HepG2 (cell line): Measurements from ENCODE around the gene MLLT11. TPM values are rescaled to one million over a fixed set of nuclear protein-coding genes. Genes with fewer than 3 reads are reported as not detected.

Experiments used
- ATAC-seq: fragments of 200-7000 bp; cut with Tn5 transposase; 3 replicates; pipeline ENCODE4 v1.9.1; 2020; ENCODE audit warnings: mild to moderate bottlenecking, moderate library complexity
- BruUV-seq: library from RNA; stranded (reverse); fragments of 400-500 nt; replicated peaks from 2 replicates; lab custom pipeline; 2021; lab: Mats Ljungman, UMichigan
- CTCF ChIA-PET: fragments of 300-600 bp; formaldehyde crosslinking; extraction: SDS; loops from one replicate; lab custom pipeline; 2021; ENCODE audit warnings: low total read pairs, inconsistent platforms, low intra/inter-chr PET ratio; lab: Yijun Ruan, JAX
- POLR2A ChIA-PET: fragments of 350-600 bp; sonication (Branson Sonifier 250); formaldehyde crosslinking; loops from one replicate; lab custom pipeline; 2020; ENCODE audit warnings: antibody characterized with exemption, inconsistent platforms; lab: Yijun Ruan, JAX
- DNase-seq: peaks from one replicate; pipeline ENCODE4 v3.0.0-alpha.2; 2015; ENCODE audit warnings: low spot score
- FAIRE-seq: peaks from 3 replicates; lab custom pipeline; 2011; peaks lifted over from hg19 to GRCh38; lab: Jason Lieb, UNC
- H2AFZ ChIP-seq: one replicate; pipeline ENCODE4 v1.6.1; 2011; ENCODE audit warnings: low read length, inconsistent platforms
- H3K27ac ChIP-seq: fragments of 300-600 bp; 3 replicates; pipeline ENCODE4 v1.8.0; 2011; ENCODE audit warnings: mixed run types, mild to moderate bottlenecking, mixed read lengths, low read length, inconsistent platforms; ENCODE audit not compliant: insufficient read depth; ENCODE audit errors: extremely low read length
- H3K27me3 ChIP-seq, 2 experiments: fragments of 200-600 bp in 1 of 2; 2 replicates in 1 of 2; 3 replicates in 1 of 2; pipeline versions ENCODE4 v1.6.0 to v1.8.0; 2011; ENCODE audit warnings: low read length in 2 of 2, mild to moderate bottlenecking in 2 of 2, moderate library complexity in 2 of 2, inconsistent platforms in 1 of 2; ENCODE audit not compliant: insufficient read depth in 2 of 2, control insufficient read depth in 1 of 2
- H3K36me3 ChIP-seq, 2 experiments: fragments of 200-600 bp in 1 of 2; replicated peaks in 1 of 2; 2 replicates in 1 of 2; 3 replicates in 1 of 2; pipeline versions ENCODE4 v1.5.1 to v1.8.0; 2011; ENCODE audit warnings: low read length in 2 of 2, inconsistent platforms in 1 of 2; ENCODE audit not compliant: insufficient read depth in 2 of 2, control insufficient read depth in 1 of 2
- H3K4me1 ChIP-seq: 2 replicates; pipeline ENCODE4 v1.5.1; 2012; ENCODE audit warnings: low read length, inconsistent platforms; ENCODE audit not compliant: insufficient read depth
- H3K4me2 ChIP-seq: 2 replicates; pipeline ENCODE4 v1.6.0; 2011; ENCODE audit warnings: low read depth, low read length, inconsistent platforms
- H3K4me3 ChIP-seq, 3 experiments: fragments of 200-600 bp in 1 of 3; sonication (generic), shearing (Covaris generic) in 1 of 3; replicated peaks in 1 of 3; 2 replicates each; pipeline ENCODE4 v1.5.1; 2011 to 2016; ENCODE audit warnings: low read length in 3 of 3, inconsistent platforms in 2 of 3, low read depth in 2 of 3, mild to moderate bottlenecking in 2 of 3, control low read depth in 1 of 3, mixed read lengths in 1 of 3; ENCODE audit not compliant: insufficient read depth in 1 of 3
- H3K79me2 ChIP-seq: one replicate; pipeline ENCODE4 v1.6.1; 2011; ENCODE audit warnings: low read length, inconsistent platforms; ENCODE audit not compliant: insufficient read depth
- H3K9ac ChIP-seq: 2 replicates; pipeline ENCODE4 v1.6.0; 2011; ENCODE audit warnings: mild to moderate bottlenecking, low read depth, low read length, inconsistent platforms; ENCODE audit not compliant: insufficient read depth
- H3K9me3 ChIP-seq: 2 replicates; pipeline ENCODE4 v1.5.1; 2012; ENCODE audit warnings: mild to moderate bottlenecking, low read length
- H4K20me1 ChIP-seq: 2 replicates; pipeline ENCODE4 v1.6.0; 2011; ENCODE audit warnings: inconsistent platforms, mild to moderate bottlenecking, low read length, moderate library complexity; ENCODE audit not compliant: insufficient read depth
- ARNTL ChIP-seq: sonication (generic); formaldehyde crosslinking; IDR thresholded peaks from 2 replicates; pipeline ENCODE4 v1.4.0; 2020; ENCODE audit warnings: mild to moderate bottlenecking, missing genetic modification reagents
- ATF7 ChIP-seq, 2 experiments: fragments of 450-650 bp in 1 of 2; sonication (generic) in 1 of 2; formaldehyde crosslinking in 1 of 2; IDR thresholded peaks; 2 replicates each; pipeline versions ENCODE4 v1.4.0 to v1.6.1; 2016 to 2020; ENCODE audit warnings: antibody characterized with exemption in 1 of 2, mild to moderate bottlenecking in 1 of 2, missing genetic modification reagents in 1 of 2
- BCL6 ChIP-seq: IDR thresholded peaks from 2 replicates; pipeline ENCODE4 v1.6.1; 2016; ENCODE audit warnings: missing genetic modification reagents, missing compliant biosample characterization
- FOXA1 ChIP-seq, 2 experiments: fragments of 450-650 bp in 1 of 2; sonication (generic) in 1 of 2; formaldehyde crosslinking in 1 of 2; IDR thresholded peaks; 2 replicates each; pipeline versions ENCODE4 v1.4.0 to v1.6.1; 2016 to 2020; ENCODE audit warnings: missing genetic modification reagents in 1 of 2
- HCFC1 ChIP-seq: fragments of 150-350 bp; IDR thresholded peaks from 2 replicates; pipeline ENCODE4 v1.6.1; 2014; ENCODE audit warnings: low read depth, low read length
- HIVEP1 ChIP-seq: sonication (generic); formaldehyde crosslinking; IDR thresholded peaks from 2 replicates; pipeline ENCODE4 v1.4.0; 2020; ENCODE audit warnings: mild to moderate bottlenecking, missing genetic modification reagents
- KLF6 ChIP-seq: IDR thresholded peaks from 2 replicates; pipeline ENCODE4 v1.8.0; 2016; ENCODE audit warnings: missing biosample characterization, missing genetic modification reagents
- RELA ChIP-seq: sonication (generic); formaldehyde crosslinking; IDR thresholded peaks from 2 replicates; pipeline ENCODE4 v1.4.0; 2020; ENCODE audit warnings: missing genetic modification reagents
- RFXANK ChIP-seq: IDR thresholded peaks from 2 replicates; pipeline ENCODE4 v1.6.1; 2016
- RNF2 ChIP-seq: fragments of 450-650 bp; conservative IDR thresholded peaks from 2 replicates; pipeline ENCODE4 v1.6.1; 2016; ENCODE audit warnings: low read depth
- TBX3 ChIP-seq: fragments of 450-650 bp; IDR thresholded peaks from 2 replicates; pipeline ENCODE4 v1.6.1; 2017; ENCODE audit warnings: antibody characterized with exemption, mild to moderate bottlenecking, inconsistent platforms, borderline replicate concordance
- TSC22D2 ChIP-seq: sonication (generic); formaldehyde crosslinking; IDR thresholded peaks from 2 replicates; pipeline ENCODE4 v1.5.1; 2020; ENCODE audit warnings: missing genetic modification reagents, mild to moderate bottlenecking, borderline replicate concordance
- ZBTB49 ChIP-seq: sonication (generic); formaldehyde crosslinking; IDR thresholded peaks from 2 replicates; pipeline ENCODE4 v1.4.0; 2020; ENCODE audit warnings: missing genetic modification reagents, borderline replicate concordance
- ZNF841 ChIP-seq: sonication (generic); formaldehyde crosslinking; IDR thresholded peaks from 2 replicates; pipeline ENCODE4 v1.8.1; 2023; ENCODE audit warnings: missing genetic modification reagents, borderline replicate concordance
- ZZZ3 ChIP-seq: sonication (generic); formaldehyde crosslinking; IDR thresholded peaks from 2 replicates; pipeline ENCODE4 v1.4.0; 2020; ENCODE audit warnings: missing genetic modification reagents, mild to moderate bottlenecking, borderline replicate concordance
- WGBS: methylation state at CpG from one replicate; pipeline ENCODE4 v1.1.6; 2017; ENCODE audit warnings: low lambda C conversion rate; 5-methylcytosine and 5-hydroxymethylcytosine counted together
- in situ Hi-C: cut with HindIII; loops from 2 replicates; pipeline ENCODE4 v1.10.0; 2017; ENCODE audit warnings: low pct_unique_long_range_greater_than_20kb; ENCODE audit not compliant: extremely low pct_ligation_motif_present
- intact Hi-C: fragments of 100-400 bp; cut with micrococcal nuclease; formaldehyde crosslinking; loops from one replicate; pipeline ENCODE4 v1.10.0; 2022; ENCODE audit not compliant: unreplicated experiment
- polyA plus RNA-seq, 8 experiments: library from polyadenylated mRNA; depleted of rRNA in 3 of 8; stranded (reverse) in 7 of 8; unstranded in 1 of 8; fragments of >200 nt; fragmentation: Illumina TruSeq in 4 of 8; extraction: Trizol in 4 of 8; gene quantifications; 2 replicates each; pipeline versions ENCODE4 v1.2.1 to v1.2.3, GENCODE V29; 2011 to 2016; ENCODE audit warnings: low read depth in 4 of 8, missing spikeins in 1 of 8, mixed read lengths in 1 of 8; ENCODE audit not compliant: insufficient read depth in 1 of 8
- total RNA-seq, 5 experiments: library from RNA; depleted of rRNA; stranded (reverse); fragments of >200 nt; fragmentation: Illumina TruSeq; extraction: Trizol; gene quantifications; 2 replicates each; pipeline ENCODE4 v1.2.3, GENCODE V29; 2016; ENCODE audit warnings: low read depth in 1 of 5

Gene MLLT11
- total and polyA plus RNA-seq, 2 of the 13 experiments (the other 11 are each of a cell fraction or from before 2014, with no cell fraction given): 0.21 to 0.22 TPM

- TF ChIP-seq HIVEP1 (CRISPR knock-in tag) (no peak), ARNTL (no peak), KLF6 (CRISPR knock-in tag) (no peak), RNF2 (no peak)
Measured at GRCh38 chr1:151061704-151062103, 1.5 kb downstream of the MLLT11 start (continued).

GRCh38 chr1:151062741-151063371 is 2.7 kb downstream of the MLLT11 start:
- no peaks in the 10 kb centered on the region for H3K36me3 ChIP-seq
- H3K4me2 ChIP-seq: no peak overlapping the region
- ChIA-PET CTCF (no interaction called here), POLR2A (no interaction called here)
- peaks cover 12% of the 10 kb centered on the region for H3K79me2 ChIP-seq
- WGBS: 15% methylated on average over 3 of the region's 3 CpGs
- DNase-seq (no peak), ATAC-seq (no peak), FAIRE-seq (no peak)
- H3K27ac ChIP-seq: no peak overlapping the region
- intact Hi-C loops: no loop called here
- in situ Hi-C loops: no loop called here
- no peak overlapping the region for H3K4me3 ChIP-seq
- no TSS peak for BruUV-seq
- H3K9ac ChIP-seq: no peak overlapping the region
- TF ChIP-seq ATF7 (IDR thresholded peaks at IDR 0.05) (peak; percentile 48), ATF7 (CRISPR knock-in tag; IDR thresholded peaks at IDR 0.05) (no peak), ZZZ3 (CRISPR knock-in tag) (no peak)
- H3K4me1 ChIP-seq: peaks cover 20% of the 10 kb centered on the region
- H2AFZ ChIP-seq: no peak overlapping the region
- 0 out of 5 replicates have a peak, but pooled peaks cover 0 to 3% of the 10 kb centered on the region in 2 experiments for H3K27me3 ChIP-seq
- H4K20me1 ChIP-seq: no peaks in the 10 kb centered on the region
- H3K9me3 ChIP-seq: no peaks in the 10 kb centered on the region

GRCh38 chr1:151065089-151065645 is 5.0 kb downstream of the MLLT11 start:
- POLR2A ChIA-PET: no interaction called here
- Histone ChIP-seq H3K4me3 (no peak overlapping the region), H3K9me3 (no peaks in the 10 kb centered on the region), H2AFZ (no peak overlapping the region), H3K27ac (no peak overlapping the region), H3K9ac (no peak overlapping the region), H4K20me1 (no peaks in the 10 kb centered on the region), H3K36me3 (no peaks in the 10 kb centered on the region), H3K79me2 (no peaks in the 10 kb centered on the region), H3K27me3 (0 out of 5 replicates have a peak, but pooled peaks cover 0 to 3% of the 10 kb centered on the region in 2 experiments), H3K4me2 (no peak overlapping the region), H3K4me1 (peaks cover 8% of the 10 kb centered on the region)
- DNase-seq (no peak), FAIRE-seq (no peak), ATAC-seq (no peak)
- intact Hi-C loops (no loop called here), in situ Hi-C loops (no loop called here)
- no TSS peak for BruUV-seq
- TF ChIP-seq BCL6 (CRISPR knock-in tag) (no peak), TSC22D2 (no peak), TBX3 (no peak), ZNF841 (no peak), RFXANK (CRISPR knock-in tag) (no peak), ZBTB49 (no peak), HCFC1 (no peak), FOXA1 (IDR thresholded peaks at IDR 0.05) (no peak), FOXA1 (CRISPR knock-in tag; IDR thresholded peaks at IDR 0.05) (no peak), RELA (no peak)
- CTCF ChIA-PET: no interaction called here
